ENCODE measurements around the gene TRDMT1.

The TRDMT1 gene

GRCh38 chr10:17179002-17179401 is 22.5 kb downstream of the TRDMT1 start:
- DNase-seq (ENCODE audit: extremely low read depth in 1 of 2, low read depth in 1 of 2): no peak

DNA sequence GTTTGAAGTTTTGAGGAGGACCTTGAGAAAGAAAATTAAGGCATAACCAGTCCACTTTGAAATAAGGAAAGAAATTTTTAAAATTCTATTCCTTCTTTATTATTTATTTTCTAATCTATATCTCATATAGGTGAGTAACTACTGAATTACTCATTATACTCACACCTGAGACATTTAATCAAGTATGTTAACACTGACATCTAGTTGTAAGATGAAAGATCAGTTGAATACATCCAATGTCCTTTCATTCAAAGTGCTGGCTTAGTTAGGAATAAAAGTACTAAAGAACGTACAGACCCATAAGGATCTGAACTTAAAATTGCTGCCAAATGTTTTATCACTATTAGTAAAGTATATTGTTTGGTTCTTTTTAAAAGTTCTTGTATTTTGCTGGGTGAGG is 23.5 kb downstream of the TRDMT1 start:
- no peak for DNase-seq (ENCODE audit: extremely low read depth in 1 of 2, low read depth in 1 of 2)

DNA sequence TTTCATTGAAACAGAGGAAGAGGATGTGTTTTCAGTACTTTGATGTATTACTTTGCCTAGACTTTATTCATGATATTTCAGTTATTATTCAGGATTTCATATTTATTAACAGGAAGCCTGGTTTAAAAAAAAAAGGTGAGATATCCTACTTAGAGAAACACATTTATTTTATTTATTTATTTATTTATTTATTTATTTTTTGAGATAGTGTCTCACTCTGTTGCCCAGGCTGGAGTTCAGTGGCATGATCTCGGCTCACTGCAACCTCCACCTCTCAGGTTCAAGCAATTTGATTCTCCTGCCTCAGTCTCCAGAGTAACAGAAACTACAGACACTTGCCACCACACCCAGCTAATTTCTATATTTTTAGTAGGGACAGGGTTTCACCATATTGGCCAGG is 24.5 kb downstream of the TRDMT1 start:
- no peak for DNase-seq (ENCODE audit: extremely low read depth in 1 of 2, low read depth in 1 of 2)

GRCh38 chr10:17176091-17176490 is 25.4 kb downstream of the TRDMT1 start:
- no peak for DNase-seq (ENCODE audit: extremely low read depth in 1 of 2, low read depth in 1 of 2)

DNA sequence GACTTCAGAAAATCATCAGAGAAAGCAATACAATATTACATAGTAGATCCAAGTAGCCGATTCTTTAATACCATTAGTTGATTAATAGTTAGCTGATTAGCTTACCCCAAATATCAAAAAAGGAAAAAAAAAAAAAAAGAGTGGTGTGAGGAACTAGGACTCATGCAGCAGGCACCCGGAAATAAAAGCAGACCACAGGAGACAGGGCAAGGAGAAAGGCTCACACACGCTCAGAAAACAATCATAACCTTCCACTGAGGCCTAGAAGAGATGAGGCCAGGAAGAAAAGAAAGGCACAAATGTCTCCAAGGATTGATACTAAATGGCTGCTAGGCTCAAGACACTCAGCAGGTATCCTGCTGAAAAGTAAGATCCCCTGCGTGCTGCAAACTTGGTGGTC is 25.9 kb downstream of the TRDMT1 start:
- no peak for DNase-seq (ENCODE audit: extremely low read depth in 1 of 2, low read depth in 1 of 2)

- DNase-seq (ENCODE audit: extremely low read depth in 1 of 2, low read depth in 1 of 2): no peak
These were observed 26.8 kb downstream of the TRDMT1 start for GRCh38 chr10:17174626-17175025.

- DNase-seq (ENCODE audit: extremely low read depth in 1 of 2, low read depth in 1 of 2): no peak
These were observed 30.3 kb downstream of the TRDMT1 start for GRCh38 chr10:17171141-17171641.

- DNase-seq (ENCODE audit: extremely low read depth in 1 of 2, low read depth in 1 of 2): no peak
These were observed 31.7 kb downstream of the TRDMT1 start for GRCh38 chr10:17169803-17170202.

GRCh38 chr10:17166699-17167098 is 34.8 kb downstream of the TRDMT1 start:
- no peak for DNase-seq (ENCODE audit: extremely low read depth in 1 of 2, low read depth in 1 of 2)

GRCh38 chr10:17162828-17163227 is 38.6 kb downstream of the TRDMT1 start:
- no peak for DNase-seq (ENCODE audit: extremely low read depth in 1 of 2, low read depth in 1 of 2)

DNA sequence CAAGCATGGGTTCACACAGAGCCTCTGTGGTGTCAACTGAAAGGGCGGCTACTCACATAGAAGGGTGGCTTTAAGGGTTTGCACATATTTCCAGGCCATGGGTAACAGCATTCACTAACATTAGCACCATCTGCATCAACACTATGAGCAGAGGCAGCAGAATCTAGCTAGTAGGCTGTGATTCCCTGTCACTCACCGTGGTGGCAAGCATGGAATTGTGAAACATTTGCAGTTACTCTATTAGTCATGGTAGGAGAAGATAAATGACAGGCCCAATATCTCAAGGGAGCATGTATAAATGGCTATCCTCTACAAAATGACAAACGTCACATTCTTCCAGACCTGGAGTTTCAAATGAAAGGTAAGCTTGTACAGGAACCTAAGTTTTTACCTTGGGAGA is 39.7 kb downstream of the TRDMT1 start:
- no peak for DNase-seq (ENCODE audit: extremely low read depth in 1 of 2, low read depth in 1 of 2)

DNA sequence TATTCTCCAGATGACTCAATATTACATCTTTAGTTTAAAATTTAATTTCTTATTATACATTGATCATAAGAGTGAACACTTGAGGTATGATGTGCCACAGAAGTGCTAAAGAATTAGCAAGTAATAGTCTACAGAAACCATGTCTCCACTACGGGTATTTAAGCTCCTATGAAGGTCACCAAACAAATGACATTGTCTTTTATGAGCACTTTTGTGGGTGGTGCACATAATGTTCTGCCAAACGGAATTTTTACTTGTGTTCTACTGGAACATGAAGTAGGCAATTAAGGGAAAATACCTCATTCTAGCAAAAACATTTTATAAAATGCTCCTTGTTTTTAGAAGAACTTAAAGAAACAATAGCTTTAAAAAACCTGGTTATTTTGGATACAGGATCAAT is 44.4 kb downstream of the TRDMT1 start:
- no peak for DNase-seq (ENCODE audit: extremely low read depth in 1 of 2, low read depth in 1 of 2)

- DNase-seq (ENCODE audit: extremely low read depth in 1 of 2, low read depth in 1 of 2): no peak
These were observed 45.6 kb downstream of the TRDMT1 start for GRCh38 chr10:17155826-17156225.

GRCh38 chr10:17154116-17154515 is 47.4 kb downstream of the TRDMT1 start:
- no peak for DNase-seq (ENCODE audit: extremely low read depth in 1 of 2, low read depth in 1 of 2)

DNA sequence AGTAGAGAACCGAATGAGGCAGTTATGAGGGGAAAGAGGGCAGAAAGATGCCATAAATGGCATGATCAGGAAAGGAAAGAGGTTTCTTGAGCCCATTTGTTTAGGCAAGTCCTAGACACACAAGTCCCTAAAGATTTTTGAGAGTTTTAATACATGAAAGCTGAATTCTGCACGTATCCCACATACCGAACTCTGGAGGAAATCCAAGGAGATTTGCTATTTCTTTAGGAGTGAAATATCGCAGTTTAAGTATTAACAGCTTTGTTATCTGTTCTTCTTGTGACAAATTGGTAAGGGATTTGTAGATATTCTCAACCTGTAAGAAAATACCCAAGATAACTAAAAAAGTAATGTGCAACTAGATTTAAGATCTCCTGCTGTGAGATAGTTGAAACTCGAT is 48.2 kb downstream of the TRDMT1 start:
- no peak for DNase-seq (ENCODE audit: extremely low read depth in 1 of 2, low read depth in 1 of 2)

DNA sequence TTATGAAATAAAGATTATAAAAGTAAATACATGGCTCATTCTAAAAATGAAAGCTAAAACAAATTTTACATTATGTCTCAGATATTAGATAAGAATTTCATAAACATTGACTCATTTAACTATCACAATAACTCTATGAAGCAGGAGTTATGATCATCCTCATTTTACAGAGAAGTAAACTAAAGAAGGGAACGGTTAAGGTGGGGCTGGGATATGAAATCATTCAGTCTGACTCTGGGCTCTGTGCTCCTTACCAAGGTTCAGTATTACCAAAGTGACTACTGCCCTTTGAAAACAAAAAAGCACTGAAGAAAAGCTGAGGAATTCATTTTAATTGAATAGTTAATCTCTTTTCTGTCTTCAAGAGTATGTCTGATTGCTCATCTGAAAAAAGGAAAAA is 49.8 kb downstream of the TRDMT1 start:
- DNase-seq (ENCODE audit: extremely low read depth in 1 of 2, low read depth in 1 of 2): no peak

DNA sequence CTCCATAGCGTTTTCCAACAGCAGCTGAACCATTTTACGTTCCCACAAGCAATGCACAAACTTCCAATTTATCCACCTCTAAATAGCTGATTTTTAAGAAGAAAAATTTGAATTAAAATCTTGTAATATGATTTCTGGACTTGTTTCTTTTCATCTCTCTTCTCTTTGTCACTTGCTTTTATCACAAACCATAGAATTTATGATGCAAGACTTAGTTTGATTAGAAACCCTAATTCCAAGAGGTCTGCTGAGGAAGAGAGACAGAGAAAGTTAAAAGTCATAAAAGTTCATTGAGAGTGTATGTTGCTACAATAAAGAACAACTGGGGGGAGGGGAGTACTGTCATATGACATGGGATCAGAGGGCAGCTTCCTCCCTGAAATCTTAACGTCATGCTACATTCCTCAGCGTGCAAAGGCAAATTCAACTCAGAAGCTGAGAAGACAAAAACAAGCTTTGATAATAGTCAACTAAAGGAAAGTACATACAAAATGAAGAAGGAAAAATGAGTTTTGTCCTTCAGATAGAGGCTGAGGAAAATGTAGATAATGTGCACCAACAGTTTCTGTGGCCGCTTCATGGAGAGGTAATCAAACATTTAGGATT is 53.5 kb downstream of the TRDMT1 start:
- DNase-seq (ENCODE audit: extremely low read depth in 1 of 2, low read depth in 1 of 2): no peak

DNA sequence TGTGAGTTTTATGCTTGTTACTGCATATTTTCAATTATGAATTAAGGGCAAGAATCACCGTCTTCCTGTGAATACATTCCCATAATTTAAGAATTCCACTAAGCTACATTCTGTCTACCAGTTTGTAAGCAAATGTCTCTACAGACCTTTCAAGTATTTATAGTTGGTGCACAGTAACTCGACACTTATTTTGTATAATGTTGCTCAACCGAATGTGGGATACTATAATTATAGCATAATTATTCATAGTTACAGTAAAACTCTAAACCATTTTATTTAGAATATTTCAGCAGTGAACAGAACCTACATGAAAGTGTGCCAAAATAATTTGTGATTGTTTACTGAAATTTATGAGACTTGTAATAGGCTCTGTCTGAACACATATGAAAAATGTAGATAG is 54.6 kb downstream of the TRDMT1 start:
- DNase-seq (ENCODE audit: extremely low read depth in 1 of 2, low read depth in 1 of 2): no peak

GRCh38 chr10:17145239-17145638 is 56.2 kb downstream of the TRDMT1 start:
- no peak for DNase-seq (ENCODE audit: extremely low read depth in 1 of 2, low read depth in 1 of 2)

DNA sequence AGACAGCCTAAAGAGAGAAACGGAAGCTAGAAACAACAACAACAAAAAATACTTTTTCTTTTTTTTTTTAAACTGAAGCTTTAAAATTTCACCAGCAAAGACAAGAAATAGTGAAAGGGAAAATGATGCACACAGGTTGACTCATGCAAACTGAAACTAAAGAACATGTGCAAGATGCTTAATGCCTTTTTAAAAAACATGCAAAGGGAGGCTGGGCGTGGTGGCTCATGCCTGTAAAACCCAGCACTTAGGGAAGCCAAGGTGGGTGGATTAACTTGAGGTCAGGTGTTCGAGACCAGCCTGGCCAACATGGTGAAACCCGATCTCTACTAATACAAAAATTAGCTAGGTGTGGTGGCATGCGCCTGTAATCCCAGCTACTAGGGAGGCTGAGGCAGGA is 56.7 kb downstream of the TRDMT1 start:
- DNase-seq (ENCODE audit: extremely low read depth in 1 of 2, low read depth in 1 of 2): no peak

DNA sequence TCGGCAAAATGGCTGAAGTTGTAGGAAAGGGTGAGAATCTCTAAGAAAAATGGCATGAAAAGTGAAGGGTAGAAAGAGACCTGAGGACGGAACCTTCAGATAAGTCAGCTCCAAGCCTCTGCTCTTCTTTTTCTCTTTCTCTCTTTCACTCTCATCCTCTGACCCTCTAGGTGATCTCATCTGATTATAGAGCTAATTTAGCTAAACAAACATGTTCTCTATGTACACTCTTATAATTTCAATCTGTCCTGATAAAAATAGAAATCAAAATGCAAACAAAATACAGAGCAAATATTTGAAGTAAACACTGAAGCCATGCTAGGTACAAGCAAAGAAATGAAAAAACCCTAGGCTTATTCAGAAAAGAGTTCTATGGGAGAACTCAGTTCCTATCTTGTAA is 57.4 kb downstream of the TRDMT1 start:
- DNase-seq (ENCODE audit: extremely low read depth in 1 of 2, low read depth in 1 of 2): no peak

DNA sequence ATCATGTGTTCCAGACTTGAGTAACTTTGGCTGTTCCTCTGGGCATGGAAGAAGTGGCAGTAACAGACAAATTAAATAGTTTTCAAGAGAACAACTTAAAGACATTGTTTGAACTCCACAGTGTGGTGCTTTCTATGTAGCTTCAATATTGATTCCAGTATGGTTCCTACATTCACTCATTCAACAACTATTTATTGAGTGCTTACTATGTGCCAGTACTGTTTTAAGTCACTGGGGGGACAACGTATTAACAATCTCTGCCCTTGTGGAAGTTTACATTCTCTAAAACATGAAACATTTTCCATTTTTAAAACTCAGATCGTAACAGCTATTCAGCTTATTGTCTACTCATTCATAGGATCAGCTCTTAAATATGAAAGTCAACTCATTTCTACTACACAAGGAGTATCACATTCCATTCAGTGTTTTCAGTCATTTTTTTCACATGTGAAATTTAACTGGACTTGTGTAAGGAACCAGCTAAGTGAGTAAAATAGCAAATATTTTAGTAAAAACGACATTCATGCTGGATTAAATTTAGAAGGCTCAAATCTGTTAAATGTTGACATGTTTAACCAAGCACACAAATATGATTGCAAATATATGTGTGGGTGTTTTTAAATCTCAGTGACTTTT is 58.3 kb downstream of the TRDMT1 start:
- no peak for DNase-seq (ENCODE audit: extremely low read depth in 1 of 2, low read depth in 1 of 2)
